ENCODE data around the gene ZNF729. TPM values are rescaled to one million over a fixed set of nuclear protein-coding genes. Genes with fewer than 3 reads are reported as not detected.

Gene ZNF729
- total RNA-seq, result 0.47 TPM

DNA sequence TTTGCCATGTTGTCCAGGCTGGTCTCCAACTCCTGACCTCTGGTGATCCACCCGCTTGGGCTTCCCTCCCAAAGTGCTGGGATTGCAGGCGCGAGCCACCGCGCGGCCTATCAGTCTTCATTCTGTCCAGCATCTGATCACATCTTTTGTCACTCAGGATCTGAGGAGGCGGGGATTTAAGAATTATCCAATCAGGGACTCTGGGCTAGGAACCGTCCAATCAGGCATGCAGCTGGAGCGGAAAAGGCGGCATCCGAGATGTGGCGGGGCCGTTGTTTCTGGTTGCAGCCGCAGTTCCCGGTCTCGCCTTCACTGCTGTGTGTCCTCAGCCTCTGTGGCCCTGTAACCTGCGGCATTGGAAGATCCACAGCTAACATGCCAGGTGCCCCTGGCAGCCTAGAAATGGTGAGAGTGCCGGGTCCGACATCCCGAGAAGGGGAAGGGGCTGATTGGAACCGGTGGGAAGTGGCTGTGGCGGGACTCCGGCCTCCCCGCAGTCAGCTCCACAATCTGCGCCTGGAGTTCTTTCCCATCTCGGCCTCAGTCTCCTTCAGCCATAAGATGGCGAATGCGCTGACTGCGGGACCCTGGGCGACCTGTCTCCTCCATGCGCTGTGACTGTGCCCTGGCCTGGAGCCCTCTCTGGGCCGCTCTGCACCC is at the start of gene ZNF729:
Gene ZNF729, plus strand, starts transcription at position 291 of the 660 bp plus-strand sequence. Its CDS starts 85 bp downstream, at position 376.

Small RNA genes lying within 50 kb of the gene (small RNA-seq; reads per million reads assigned to genes)
- gene AC011494.1 (ENCODE audit: low replicate concordance), result not detected

Other genes with a start within 250 kb of the ZNF729 start
- 4.3 TPM for gene ZNF257, start 234.0 kb upstream of the ZNF729 start, total RNA-seq
- 3.2 TPM for gene ZNF676, start 89.5 kb upstream of the ZNF729 start, total RNA-seq
- gene ZNF98, start 135.9 kb downstream of the ZNF729 start, total RNA-seq, result 12.1 TPM